Measurements from ENCODE around the gene AVP. TPM values are rescaled to one million over a fixed set of nuclear protein-coding genes. Genes with fewer than 3 reads are reported as not detected.

AVP gene
- total RNA-seq, 1 experiment from 2014 or later: not detected

DNA sequence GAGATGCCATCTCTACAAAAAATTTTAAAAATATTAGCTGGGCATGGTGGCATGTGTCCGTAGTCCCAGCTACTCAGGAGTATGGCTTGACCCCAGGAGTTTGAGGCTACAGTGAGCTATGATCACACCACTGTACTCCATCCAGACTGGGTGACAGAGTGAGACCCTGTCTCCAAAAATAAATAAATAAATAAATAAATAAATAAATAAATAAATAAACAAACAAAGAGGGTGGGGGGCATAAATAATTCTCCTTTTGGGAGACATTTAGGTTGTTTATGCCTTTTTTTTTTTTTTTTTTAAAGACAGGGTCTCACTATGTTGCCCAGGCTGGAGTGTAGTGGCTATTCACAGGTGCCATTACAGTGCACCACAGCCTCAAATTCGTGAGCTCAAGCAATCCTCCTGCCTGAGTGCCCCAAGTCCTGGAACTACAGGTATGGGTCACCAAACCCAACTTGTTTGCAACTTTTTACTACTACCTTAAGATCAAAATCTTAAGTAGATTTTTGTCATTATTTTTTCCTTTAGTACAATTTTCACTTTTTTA lies 45.6 kb upstream of the AVP start:
- BruUV-seq (replicated peaks): no TSS peak
- Histone ChIP-seq H3K36me3 (ENCODE audit: control insufficient read depth, insufficient read depth, low read length) (no peaks in the 10 kb centered on the region), H3K9me3 (no peaks in the 10 kb centered on the region; the same call in 1 of the 2 replicates), H3K4me3 (ENCODE audit: low read depth, low read length) (no peak overlapping the region), H3K4me1 (peaks cover 8% of the 10 kb centered on the region; the same call in 1 of the 2 replicates), H3K27me3 (replicated peaks; ENCODE audit: control insufficient read depth, insufficient read depth, low read length) (no peaks in the 10 kb centered on the region)
- no peak overlapping the region for H3K27ac Mint-ChIP-seq (ENCODE audit: unreplicated experiment)
- TF ChIP-seq CTCF (IDR thresholded peaks at IDR 0.05; ENCODE audit: insufficient read depth in 1 of 2, low read depth in 1 of 2, low read length in 1 of 2, severe bottlenecking in 1 of 2, unreplicated experiment in 1 of 2): no peak
- H3K27me3 Mint-ChIP-seq (ENCODE audit: insufficient read depth, unreplicated experiment): no peaks in the 10 kb centered on the region
- CTCF ChIA-PET: no interaction called here
- intact Hi-C loops (cut with micrococcal nuclease; ENCODE audit: unreplicated experiment): no loop called here
- POLR2A ChIA-PET: no interaction called here
- H3K36me3 Mint-ChIP-seq (ENCODE audit: insufficient read depth, unreplicated experiment): peaks cover 6% of the 10 kb centered on the region
- no peak overlapping the region for H3K4me3 Mint-ChIP-seq (ENCODE audit: unreplicated experiment)
- DNase-seq: no peak
- H3K4me1 Mint-ChIP-seq (ENCODE audit: low read depth, unreplicated experiment): peaks cover 6% of the 10 kb centered on the region
- H3K9me3 Mint-ChIP-seq (ENCODE audit: unreplicated experiment): no peaks in the 10 kb centered on the region

- no peak overlapping the region for H3K27ac Mint-ChIP-seq (ENCODE audit: unreplicated experiment)
- ChIA-PET POLR2A (no interaction called here), CTCF (no interaction called here)
- H3K9me3 Mint-ChIP-seq (ENCODE audit: unreplicated experiment): no peaks in the 10 kb centered on the region
- no peak overlapping the region for H3K4me3 Mint-ChIP-seq (ENCODE audit: unreplicated experiment)
- H3K4me1 Mint-ChIP-seq (ENCODE audit: low read depth, unreplicated experiment): peaks cover 6% of the 10 kb centered on the region
- Histone ChIP-seq H3K9me3 (peaks cover under 1% of the 10 kb centered on the region), H3K36me3 (ENCODE audit: control insufficient read depth, insufficient read depth, low read length) (no peaks in the 10 kb centered on the region), H3K27me3 (replicated peaks; ENCODE audit: control insufficient read depth, insufficient read depth, low read length) (no peaks in the 10 kb centered on the region), H3K4me1 (peaks cover 8% of the 10 kb centered on the region; the same call in 1 of the 2 replicates), H3K4me3 (ENCODE audit: low read depth, low read length) (no peak overlapping the region)
- peaks cover 6% of the 10 kb centered on the region for H3K36me3 Mint-ChIP-seq (ENCODE audit: insufficient read depth, unreplicated experiment)
- no peaks in the 10 kb centered on the region for H3K27me3 Mint-ChIP-seq (ENCODE audit: insufficient read depth, unreplicated experiment)
- no TSS peak for BruUV-seq (replicated peaks)
- intact Hi-C loops (cut with micrococcal nuclease; ENCODE audit: unreplicated experiment): no loop called here
- no peak for TF ChIP-seq CTCF (IDR thresholded peaks at IDR 0.05; ENCODE audit: insufficient read depth in 1 of 2, low read depth in 1 of 2, low read length in 1 of 2, severe bottlenecking in 1 of 2, unreplicated experiment in 1 of 2)
- no peak for DNase-seq
Measured at GRCh38 chr20:3129094-3129493, 44.6 kb upstream of the AVP start.

GRCh38 chr20:3128275-3128984 lies 43.9 kb upstream of the AVP start:
- peaks cover 6% of the 10 kb centered on the region for H3K4me1 Mint-ChIP-seq (ENCODE audit: low read depth, unreplicated experiment)

More at GRCh38 chr20:3128275-3128984, 43.9 kb upstream of the AVP start:
- Mint-ChIP-seq H3K4me3 (ENCODE audit: unreplicated experiment) (no peak overlapping the region), H3K27me3 (ENCODE audit: insufficient read depth, unreplicated experiment) (no peaks in the 10 kb centered on the region), H3K9me3 (ENCODE audit: unreplicated experiment) (no peaks in the 10 kb centered on the region), H3K36me3 (ENCODE audit: insufficient read depth, unreplicated experiment) (peaks cover 10% of the 10 kb centered on the region), H3K27ac (ENCODE audit: unreplicated experiment) (no peak overlapping the region)
- Histone ChIP-seq H3K9me3 (peaks cover 8% of the 10 kb centered on the region), H3K4me3 (ENCODE audit: low read depth, low read length) (no peak overlapping the region), H3K36me3 (ENCODE audit: control insufficient read depth, insufficient read depth, low read length) (no peaks in the 10 kb centered on the region), H3K4me1 (peaks cover 8% of the 10 kb centered on the region; the same call in 1 of the 2 replicates), H3K27me3 (replicated peaks; ENCODE audit: control insufficient read depth, insufficient read depth, low read length) (no peaks in the 10 kb centered on the region)
- ChIA-PET POLR2A (no interaction called here), CTCF (no interaction called here)
- BruUV-seq (replicated peaks): no TSS peak
- intact Hi-C loops (cut with micrococcal nuclease; ENCODE audit: unreplicated experiment): no loop called here
- no peak for DNase-seq
- no peak for TF ChIP-seq CTCF (IDR thresholded peaks at IDR 0.05; ENCODE audit: insufficient read depth in 1 of 2, low read depth in 1 of 2, low read length in 1 of 2, severe bottlenecking in 1 of 2, unreplicated experiment in 1 of 2)
